Ovary (tissue), 9 donors: Measurements from ENCODE around the gene KRT83. TPM values are rescaled to one million over a fixed set of nuclear protein-coding genes. Genes with fewer than 3 reads are reported as not detected.

Source experiments
- DNase-seq, 5 donors: peaks; one replicate each; pipeline ENCODE4 v3.0.0-alpha.2; 2019 to 2020
- H3K27ac ChIP-seq, 2 donors: fragments of 200-600 bp; one replicate each; pipeline versions ENCODE4 v1.5.1 to v1.8.0; 2019 to 2022
- H3K27me3 ChIP-seq: fragments of 200-600 bp; one replicate; pipeline ENCODE4 v1.8.0; 2022
- H3K36me3 ChIP-seq: fragments of 200-600 bp; sonication (generic); one replicate; pipeline ENCODE4 v1.5.1; 2019
- H3K4me1 ChIP-seq: one replicate; pipeline ENCODE4 v1.8.1; 2013; ENCODE audit warnings: mild to moderate bottlenecking, moderate library complexity; ENCODE audit not compliant: insufficient read depth
- H3K4me3 ChIP-seq: fragments of 200-600 bp; sonication (generic); one replicate; pipeline ENCODE4 v1.5.1; 2017
- H3K9me3 ChIP-seq, 2 donors: fragments of 200-600 bp in 1 of 2; sonication (generic) in 1 of 2; one replicate each; pipeline versions ENCODE4 v1.5.1 to v1.8.1; 2013 to 2019; ENCODE audit warnings: mild to moderate bottlenecking in 1 of 2, moderate library complexity in 1 of 2
- EP300 ChIP-seq: sonication (generic); formaldehyde crosslinking; IDR thresholded peaks from one replicate; pipeline ENCODE4 v1.6.1; 2017; ENCODE audit warnings: antibody characterized with exemption
- POLR2A ChIP-seq: fragments of 450-650 bp; IDR thresholded peaks from one replicate; pipeline ENCODE4 v1.6.1; 2017; ENCODE audit warnings: antibody characterized with exemption, mild to moderate bottlenecking, moderate library complexity
- WGBS, 3 donors: extraction: QIAGEN DNeasy Blood & Tissue Kit in 1 of 3; methylation state at CpG; one replicate each; pipeline versions ENCODE4 v1.1.5 to v1.1.7; 2013 to 2017; 5-methylcytosine and 5-hydroxymethylcytosine counted together
- intact Hi-C, 4 donors: fragments of 100-400 bp; cut with DNase I; formaldehyde crosslinking; loops; one replicate each; pipeline versions ENCODE4 v1.11.0 to v1.15.1; 2022 to 2023
- polyA plus RNA-seq, 2 donors: library from polyadenylated mRNA; stranded (reverse); fragments of 200-250 nt in 1 of 2; fragments of 350-450 nt in 1 of 2; fragmentation: Illumina TruSeq in 1 of 2; extraction: RNeasy Lipid Tissue Mini Kit (QIAGEN cat#74804) in 1 of 2; gene quantifications; one replicate each; pipeline ENCODE4 v1.2.3, GENCODE V29; 2013 to 2014
- total RNA-seq, 7 donors: library from RNA; depleted of rRNA in 2 of 7; stranded (reverse); fragments of >200 nt in 2 of 7; fragmentation: NEBNext Ultra II Directional in 3 of 7; extraction: Animal tissue kit (Norgen Biotek cat#: 25700) in 3 of 7; gene quantifications; one replicate each; pipeline versions ENCODE4 v1.1.0 to v1.2.4, GENCODE V29; 2016 to 2023
- TF ChIP-seq, protein P1 (sequence below), 3 donors: fragments of 450-650 bp in 2 of 3; fragments of 200-600 bp in 1 of 3; IDR thresholded peaks; one replicate each; pipeline versions ENCODE4 v1.5.1 to v1.8.0; 2016 to 2022; ENCODE audit warnings: antibody characterized with exemption in 3 of 3, mild to moderate bottlenecking in 1 of 3
- donor health status: DM: no; HTN: no; CAD: no; lungs with moderate emphysema.
- donor health status: DM: no; HTN: no; CAD: no.
- donor health status: Bipolar disorder and iron deficiency.
- donor health status: DM: yes; HTN: yes; CAD: no.
- donor health status: DM: no; HTN: no; CAD: no.
- donor health status: DM: yes; HTN: yes; CAD: no.

Gene KRT83
- total and polyA plus RNA-seq, 9 donors: not detected

DNA sequence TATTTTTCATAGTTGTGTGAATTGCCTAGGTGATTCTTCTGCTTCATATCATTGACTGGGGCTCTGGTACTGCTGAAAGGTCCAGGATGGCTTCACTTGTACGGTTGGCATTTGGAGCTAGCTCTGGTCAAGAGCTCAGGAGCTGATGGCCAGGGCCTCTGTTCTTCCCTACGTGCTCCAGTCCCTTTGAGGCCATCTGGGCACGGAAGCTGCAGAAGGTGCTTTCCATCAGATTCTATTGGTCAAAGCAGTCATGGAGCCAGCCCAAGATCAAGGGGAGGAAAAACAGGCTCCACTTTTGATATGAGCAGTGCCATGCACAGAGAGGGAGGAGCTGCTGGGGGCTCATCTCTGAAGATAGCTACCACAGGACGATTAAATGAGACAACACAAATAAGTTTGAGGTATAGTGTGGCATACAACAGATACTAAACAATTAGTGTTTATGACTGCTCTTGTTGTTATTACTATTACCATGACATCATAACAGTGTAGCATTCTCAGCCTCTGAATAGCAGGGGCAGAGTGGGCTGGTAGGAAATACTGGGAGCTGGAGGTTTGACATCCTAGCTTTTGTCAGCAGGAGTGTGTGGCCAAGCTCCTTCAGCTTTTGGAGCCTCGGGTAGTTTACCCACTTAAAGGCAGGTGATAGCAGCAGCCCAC, 10.4 kb downstream of the KRT83 start:
- DNase-seq: no peak
- 70 to 77% (median 73%) methylated on average over 5 of the region's 5 CpGs for WGBS, 3 donors
- Histone ChIP-seq H3K4me3 (no peak overlapping the region), H3K36me3 (no peaks in the 10 kb centered on the region), H3K27me3 (no peaks in the 10 kb centered on the region), H3K9me3 (no peaks in the 10 kb centered on the region), H3K27ac (no peak overlapping the region), H3K4me1 (no peaks in the 10 kb centered on the region)
- TF ChIP-seq POLR2A: no peak
- TF ChIP-seq, protein P1, sequence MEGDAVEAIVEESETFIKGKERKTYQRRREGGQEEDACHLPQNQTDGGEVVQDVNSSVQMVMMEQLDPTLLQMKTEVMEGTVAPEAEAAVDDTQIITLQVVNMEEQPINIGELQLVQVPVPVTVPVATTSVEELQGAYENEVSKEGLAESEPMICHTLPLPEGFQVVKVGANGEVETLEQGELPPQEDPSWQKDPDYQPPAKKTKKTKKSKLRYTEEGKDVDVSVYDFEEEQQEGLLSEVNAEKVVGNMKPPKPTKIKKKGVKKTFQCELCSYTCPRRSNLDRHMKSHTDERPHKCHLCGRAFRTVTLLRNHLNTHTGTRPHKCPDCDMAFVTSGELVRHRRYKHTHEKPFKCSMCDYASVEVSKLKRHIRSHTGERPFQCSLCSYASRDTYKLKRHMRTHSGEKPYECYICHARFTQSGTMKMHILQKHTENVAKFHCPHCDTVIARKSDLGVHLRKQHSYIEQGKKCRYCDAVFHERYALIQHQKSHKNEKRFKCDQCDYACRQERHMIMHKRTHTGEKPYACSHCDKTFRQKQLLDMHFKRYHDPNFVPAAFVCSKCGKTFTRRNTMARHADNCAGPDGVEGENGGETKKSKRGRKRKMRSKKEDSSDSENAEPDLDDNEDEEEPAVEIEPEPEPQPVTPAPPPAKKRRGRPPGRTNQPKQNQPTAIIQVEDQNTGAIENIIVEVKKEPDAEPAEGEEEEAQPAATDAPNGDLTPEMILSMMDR (IDR thresholded peaks at IDR 0.05): no peak
- no peak for TF ChIP-seq EP300
- intact Hi-C loops: no loop called here

GRCh38 chr12:52308806-52309425, 12.3 kb downstream of the KRT83 start:
- H3K36me3 ChIP-seq: no peaks in the 10 kb centered on the region
- intact Hi-C loops: no loop called here
- no peaks in the 10 kb centered on the region for H3K4me1 ChIP-seq
- DNase-seq: no peak
- H3K9me3 ChIP-seq: no peaks in the 10 kb centered on the region
- no peaks in the 10 kb centered on the region for H3K27me3 ChIP-seq
- 38 to 48% (median 47%) methylated on average over 15 of the region's 15 CpGs for WGBS, 3 donors
- no peak overlapping the region for H3K27ac ChIP-seq
- no peak for TF ChIP-seq EP300
- no peak for TF ChIP-seq POLR2A
- TF ChIP-seq, protein P1 (IDR thresholded peaks at IDR 0.05): no peak
- no peak overlapping the region for H3K4me3 ChIP-seq

GRCh38 chr12:52307836-52308805, 13.1 kb downstream of the KRT83 start:
- Histone ChIP-seq H3K9me3 (no peaks in the 10 kb centered on the region), H3K27me3 (no peaks in the 10 kb centered on the region), H3K4me3 (no peak overlapping the region), H3K36me3 (no peaks in the 10 kb centered on the region), H3K27ac (no peak overlapping the region), H3K4me1 (no peaks in the 10 kb centered on the region)
- no peak for DNase-seq
- intact Hi-C loops: no loop called here
- 6 to 11% (median 10%) methylated on average over 49 to 71 of the region's 71 CpGs for WGBS, 3 donors
- no peak for TF ChIP-seq EP300

GRCh38 chr12:52306731-52307130, 14.5 kb downstream of the KRT83 start:
- H3K36me3 ChIP-seq: no peaks in the 10 kb centered on the region
- TF ChIP-seq POLR2A: no peak
- no peak for TF ChIP-seq EP300
- TF ChIP-seq, protein P1 (IDR thresholded peaks at IDR 0.05): no peak
- no peaks in the 10 kb centered on the region for H3K4me1 ChIP-seq
- WGBS, 3 donors: 49 to 82% (median 57%) methylated on average over 2 of the region's 2 CpGs
- no peak overlapping the region for H3K27ac ChIP-seq
- no peaks in the 10 kb centered on the region for H3K9me3 ChIP-seq
- H3K4me3 ChIP-seq: no peak overlapping the region
- DNase-seq: no peak
- intact Hi-C loops: no loop called here
- H3K27me3 ChIP-seq: no peaks in the 10 kb centered on the region
